22Rv1 (cell line): ENCODE measurements around the gene SLC13A3.

Source experiments
- ZFX ChIP-seq: fragments of 450-650 bp; IDR thresholded peaks from 2 replicates; pipeline ENCODE4 v1.6.1; 2017; ENCODE audit warnings: antibody characterized with exemption, borderline replicate concordance
- TF ChIP-seq, protein P1 (sequence below): fragments of 450-650 bp; IDR thresholded peaks from 2 replicates; pipeline ENCODE4 v1.5.1; 2017; ENCODE audit warnings: mild to moderate bottlenecking

DNA sequence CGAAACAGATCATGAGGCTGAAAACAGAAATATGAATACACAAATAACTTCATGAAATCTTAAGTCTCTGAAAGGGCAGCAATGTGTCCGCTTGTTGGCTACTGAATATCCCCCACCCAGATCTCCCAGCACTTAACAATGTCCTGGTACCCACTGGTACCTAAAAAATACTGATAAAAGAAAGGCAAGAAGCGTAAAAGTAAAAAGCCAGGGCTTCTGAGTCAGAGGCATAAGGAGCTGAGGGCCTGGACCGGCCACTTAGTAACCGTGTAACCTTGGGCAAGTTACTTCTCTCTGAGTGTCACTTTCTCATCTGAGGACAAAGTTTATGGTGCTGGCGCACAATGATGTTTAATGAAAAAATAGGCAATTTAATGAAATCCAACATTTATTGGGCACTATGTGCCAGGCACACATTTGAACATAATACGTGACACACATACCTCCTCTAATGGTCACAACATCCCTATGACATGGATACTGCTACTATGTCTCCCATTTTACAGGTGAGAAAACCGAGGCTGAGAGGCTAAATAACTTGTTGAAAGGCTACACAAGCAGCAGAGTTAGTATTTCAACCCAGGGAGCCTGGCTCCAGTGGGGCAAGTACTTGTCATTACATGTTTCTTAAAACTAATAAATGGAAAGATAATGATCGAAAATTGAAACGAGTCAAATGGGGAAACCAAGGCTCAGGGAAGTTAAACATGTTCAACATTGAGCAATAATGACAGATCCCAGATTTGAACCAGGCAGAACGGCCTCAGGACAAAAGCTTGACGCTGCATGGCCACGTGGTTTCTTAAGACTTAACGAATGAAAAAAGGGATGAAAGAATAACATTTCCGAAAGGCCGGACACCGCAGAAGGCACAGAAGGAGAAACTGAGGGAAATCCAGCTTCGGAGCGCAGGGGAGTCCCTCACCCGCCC, 37.2 kb upstream of the SLC13A3 start:
- TF ChIP-seq, protein P1, sequence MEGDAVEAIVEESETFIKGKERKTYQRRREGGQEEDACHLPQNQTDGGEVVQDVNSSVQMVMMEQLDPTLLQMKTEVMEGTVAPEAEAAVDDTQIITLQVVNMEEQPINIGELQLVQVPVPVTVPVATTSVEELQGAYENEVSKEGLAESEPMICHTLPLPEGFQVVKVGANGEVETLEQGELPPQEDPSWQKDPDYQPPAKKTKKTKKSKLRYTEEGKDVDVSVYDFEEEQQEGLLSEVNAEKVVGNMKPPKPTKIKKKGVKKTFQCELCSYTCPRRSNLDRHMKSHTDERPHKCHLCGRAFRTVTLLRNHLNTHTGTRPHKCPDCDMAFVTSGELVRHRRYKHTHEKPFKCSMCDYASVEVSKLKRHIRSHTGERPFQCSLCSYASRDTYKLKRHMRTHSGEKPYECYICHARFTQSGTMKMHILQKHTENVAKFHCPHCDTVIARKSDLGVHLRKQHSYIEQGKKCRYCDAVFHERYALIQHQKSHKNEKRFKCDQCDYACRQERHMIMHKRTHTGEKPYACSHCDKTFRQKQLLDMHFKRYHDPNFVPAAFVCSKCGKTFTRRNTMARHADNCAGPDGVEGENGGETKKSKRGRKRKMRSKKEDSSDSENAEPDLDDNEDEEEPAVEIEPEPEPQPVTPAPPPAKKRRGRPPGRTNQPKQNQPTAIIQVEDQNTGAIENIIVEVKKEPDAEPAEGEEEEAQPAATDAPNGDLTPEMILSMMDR: no peak
- no peak for TF ChIP-seq ZFX
